Measurements from ENCODE around the gene REX1BD.

The REX1BD gene

DNA sequence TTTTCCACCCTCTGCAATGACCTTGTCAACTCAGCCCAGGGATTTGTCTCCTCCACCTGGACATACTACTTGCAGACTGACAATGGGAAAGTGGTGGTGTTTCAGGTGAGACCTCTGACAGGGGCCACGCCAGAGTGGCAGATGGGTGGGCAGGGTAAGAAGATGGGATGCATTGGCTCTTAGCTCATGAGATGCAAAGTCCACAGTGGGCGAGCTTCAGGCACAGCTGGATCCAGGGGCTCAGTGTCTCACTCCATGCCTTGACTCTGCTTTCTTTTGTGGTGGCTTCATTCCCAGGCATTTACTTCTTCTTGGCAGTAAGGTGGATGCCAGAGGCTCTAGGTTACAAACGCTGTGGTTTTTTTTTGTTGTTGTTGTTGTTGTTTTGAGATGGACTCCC is 27.4 kb downstream of the REX1BD start:
- no peak for DNase-seq (ENCODE audit: low spot score)

- DNase-seq (ENCODE audit: low spot score) = no peak
These were observed 29.0 kb downstream of the REX1BD start for GRCh38 chr19:18617562-18617961.

DNA sequence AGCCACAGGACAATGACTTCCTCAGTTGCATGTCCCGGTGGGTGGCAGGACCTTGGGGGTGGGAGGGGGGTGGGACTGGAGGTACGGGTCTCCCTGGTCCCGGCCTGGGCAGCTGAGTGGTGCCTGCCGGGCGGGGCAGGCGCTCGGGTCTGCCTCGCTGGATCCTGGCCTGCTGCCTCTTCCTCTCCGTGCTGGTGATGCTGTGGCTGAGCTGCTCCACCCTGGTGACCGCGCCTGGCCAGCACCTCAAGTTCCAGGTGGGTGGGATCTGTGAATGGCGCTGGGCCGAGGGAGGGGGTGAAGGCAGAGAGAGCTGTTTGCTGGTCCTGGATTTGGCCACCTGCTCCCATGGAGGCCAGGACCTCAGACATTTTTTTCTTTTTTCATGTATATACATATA is 29.6 kb downstream of the REX1BD start:
- DNase-seq (ENCODE audit: low spot score) = no peak

DNA sequence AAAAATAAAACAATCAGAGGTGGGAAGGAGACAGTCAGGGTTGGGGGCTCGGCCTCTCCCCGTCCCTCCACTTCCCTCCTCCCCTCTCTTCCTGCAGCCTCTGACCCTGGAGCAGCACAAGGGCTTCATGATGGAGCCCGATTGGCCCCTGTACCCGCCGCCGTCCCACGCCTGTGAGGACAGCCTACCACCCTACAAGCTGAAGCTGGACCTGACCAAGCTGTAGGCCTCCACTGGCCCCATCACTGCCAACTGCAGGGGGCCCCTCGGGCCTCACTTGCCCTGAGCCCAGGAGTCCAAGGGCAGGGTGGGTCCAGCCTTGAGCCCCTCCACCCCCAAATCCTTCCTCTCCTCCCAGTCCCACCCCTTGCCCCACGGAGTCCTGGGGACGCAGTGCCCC is 31.7 kb downstream of the REX1BD start:
- DNase-seq (ENCODE audit: low spot score) = no peak

DNA sequence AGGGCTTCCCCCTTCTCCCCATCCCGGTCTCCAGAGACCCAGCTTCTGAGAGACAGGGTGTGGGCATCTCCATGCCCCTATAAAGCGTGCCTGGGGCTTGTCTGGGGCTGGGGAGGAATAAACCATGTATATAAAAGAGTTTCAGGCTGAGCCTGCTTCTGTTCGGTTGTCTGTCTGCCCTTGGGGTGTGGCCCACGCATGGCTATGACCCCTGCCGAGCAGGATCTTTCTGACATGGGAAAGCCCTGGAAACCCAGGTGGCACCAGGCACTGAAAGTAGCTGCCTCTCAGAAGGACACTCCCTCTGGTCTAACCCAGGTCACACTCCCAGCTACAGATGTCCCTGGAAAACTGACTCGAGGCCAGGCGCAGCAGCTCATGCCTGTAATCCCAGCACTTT is 32.3 kb downstream of the REX1BD start:
- DNase-seq (ENCODE audit: low spot score) = no peak

- DNase-seq (ENCODE audit: low spot score) = no peak
These were observed 38.3 kb downstream of the REX1BD start for GRCh38 chr19:18626906-18627305.

GRCh38 chr19:18629166-18630088 is 40.8 kb downstream of the REX1BD start:
- DNase-seq (ENCODE audit: low spot score) = peak; percentile 63

GRCh38 chr19:18633321-18633720 is 44.7 kb downstream of the REX1BD start:
- DNase-seq (ENCODE audit: low spot score) = no peak

DNA sequence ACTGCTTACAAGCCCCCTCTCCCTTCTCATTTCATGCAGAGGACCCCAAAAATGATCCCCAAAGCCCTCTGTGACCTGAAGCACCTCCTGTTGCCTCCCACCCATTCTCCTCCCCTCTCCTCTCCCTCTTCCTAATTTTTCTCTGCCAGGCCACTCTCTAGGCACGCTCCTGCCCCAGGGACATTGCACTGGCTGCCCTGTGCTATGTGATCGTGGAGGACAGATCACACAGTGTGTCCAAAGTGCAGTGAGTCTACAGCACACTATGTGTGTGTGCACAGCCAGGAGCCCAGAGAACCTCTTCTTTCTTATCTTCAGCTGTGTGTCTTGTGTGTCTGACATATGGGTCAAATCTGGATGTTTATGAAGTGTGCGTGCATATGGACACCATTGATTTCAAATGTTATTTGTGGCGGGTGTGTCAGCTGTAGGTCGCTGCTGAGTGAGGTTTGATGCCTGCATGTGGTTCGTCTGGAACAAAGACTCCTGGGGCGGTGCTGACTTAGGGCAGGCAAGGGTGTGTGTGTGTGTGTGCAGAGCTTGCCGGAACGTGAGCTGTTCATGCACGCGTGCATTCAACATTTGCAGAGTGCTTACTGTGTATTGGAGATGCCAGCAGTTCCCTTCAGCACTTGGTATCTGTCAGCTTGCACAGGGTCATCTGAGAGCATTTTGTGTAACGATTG is 46.2 kb downstream of the REX1BD start:
- DNase-seq (ENCODE audit: low spot score) = no peak

DNA sequence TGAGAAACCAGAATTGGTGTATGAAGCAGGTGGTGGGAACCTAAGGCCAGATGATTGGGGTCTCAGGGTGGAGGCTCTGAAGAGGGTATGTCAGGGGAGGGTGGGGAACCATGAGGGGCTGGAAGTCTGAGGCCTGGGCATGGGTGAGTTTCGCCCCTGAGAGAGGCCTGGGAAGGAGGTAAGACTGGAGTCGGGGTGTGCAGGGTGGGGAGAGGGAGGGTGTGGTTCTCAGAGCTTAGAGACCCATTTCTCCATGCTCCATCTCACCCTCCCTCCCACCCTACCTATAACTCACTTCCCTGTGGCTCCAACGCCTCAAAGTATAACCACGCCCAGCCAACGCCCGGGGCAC is 47.2 kb downstream of the REX1BD start:
- DNase-seq (ENCODE audit: low spot score) = no peak

DNA sequence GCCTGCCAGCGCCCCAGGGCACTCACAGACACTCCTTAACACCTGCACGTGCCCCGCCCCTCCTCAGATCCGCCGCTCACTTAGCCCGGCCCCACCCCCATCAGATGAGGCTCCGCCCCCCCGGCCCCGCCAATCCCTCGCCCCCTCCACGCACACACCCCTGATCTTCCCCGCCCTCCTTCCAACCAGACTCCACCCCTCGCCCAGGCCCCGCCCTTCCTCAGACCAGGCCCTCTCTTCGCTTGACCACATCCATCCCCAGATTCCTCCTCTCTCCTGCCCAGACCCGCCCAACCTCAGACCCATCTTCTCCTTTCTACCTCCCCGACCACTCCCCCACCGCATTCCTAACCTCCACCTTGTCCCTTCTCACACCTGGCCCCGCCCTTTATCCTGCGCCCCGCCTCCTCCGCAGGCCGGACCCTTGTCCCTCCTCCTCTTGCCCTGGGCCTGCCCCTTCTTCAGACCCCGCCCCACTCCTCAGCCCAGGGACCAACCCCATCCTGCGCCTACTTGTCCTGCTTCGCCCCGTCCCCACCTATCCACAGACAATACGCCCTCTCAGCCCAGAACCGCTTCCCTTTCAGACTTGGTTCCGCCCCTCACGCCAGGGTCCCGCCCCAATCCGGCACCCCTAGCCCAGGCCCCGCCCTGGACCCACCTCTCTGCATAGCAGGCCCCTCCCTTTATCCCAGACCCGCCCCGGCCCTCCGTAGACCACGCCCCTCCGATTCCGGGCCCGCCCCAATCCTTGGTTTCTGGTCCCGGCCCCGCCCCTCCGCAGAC is 47.8 kb downstream of the REX1BD start:
- peak; percentile 93 for DNase-seq (ENCODE audit: low spot score)

- DNase-seq (ENCODE audit: low spot score) = no peak
These were observed 48.5 kb downstream of the REX1BD start, which contains the start of gene KLHL26 for GRCh38 chr19:18636969-18637629. TSS of gene KLHL26 (plus strand) at chr19:18637028. CDS start at chr19:18637055, 27 bp downstream.

DNA sequence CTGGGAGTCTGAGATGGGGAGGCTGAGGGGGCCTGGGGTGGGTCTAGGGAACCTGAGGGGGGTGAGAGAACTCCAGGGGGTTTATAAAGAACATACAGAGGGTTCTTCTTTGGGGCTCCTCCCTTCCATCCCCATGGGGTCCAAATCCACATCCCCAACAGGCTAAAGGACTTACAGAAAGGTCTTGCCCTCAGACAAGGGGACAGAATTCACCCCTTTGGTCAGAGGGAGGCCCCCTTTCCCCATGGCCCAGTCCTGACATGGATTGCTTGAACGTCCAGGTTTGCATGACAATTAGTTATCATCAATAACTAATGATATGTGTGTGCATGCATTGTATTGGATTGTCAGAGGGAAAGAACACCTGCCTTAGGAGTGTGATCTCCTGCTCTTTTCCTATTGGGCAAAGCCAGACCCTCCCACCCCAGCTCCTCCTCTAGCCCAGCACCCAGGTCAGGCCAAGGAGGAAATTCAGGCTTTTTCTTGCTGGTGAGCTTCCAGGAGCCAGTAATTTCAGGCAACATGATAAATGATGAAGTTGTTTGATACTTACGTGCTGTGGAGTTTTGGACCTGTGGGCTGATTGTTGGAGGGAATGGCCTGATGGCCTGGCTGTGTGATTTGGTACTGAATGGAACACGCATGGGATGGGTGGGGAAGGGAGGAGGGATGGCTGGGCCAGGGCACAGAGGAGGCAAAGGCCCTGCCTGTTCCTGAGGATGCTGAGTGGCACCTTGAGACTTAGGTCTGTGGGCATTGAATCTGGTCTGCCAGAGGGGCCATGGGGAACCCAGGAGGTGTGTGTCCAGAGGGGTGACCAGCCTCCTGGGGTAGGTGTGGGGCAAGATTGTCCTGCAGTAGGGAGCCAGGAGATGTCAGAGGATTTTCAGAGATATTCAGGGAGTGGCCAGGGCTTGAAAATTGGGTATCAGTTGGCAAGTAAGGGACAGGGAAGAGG is 49.4 kb downstream of the REX1BD start:
- DNase-seq (ENCODE audit: low spot score) = no peak

DNA sequence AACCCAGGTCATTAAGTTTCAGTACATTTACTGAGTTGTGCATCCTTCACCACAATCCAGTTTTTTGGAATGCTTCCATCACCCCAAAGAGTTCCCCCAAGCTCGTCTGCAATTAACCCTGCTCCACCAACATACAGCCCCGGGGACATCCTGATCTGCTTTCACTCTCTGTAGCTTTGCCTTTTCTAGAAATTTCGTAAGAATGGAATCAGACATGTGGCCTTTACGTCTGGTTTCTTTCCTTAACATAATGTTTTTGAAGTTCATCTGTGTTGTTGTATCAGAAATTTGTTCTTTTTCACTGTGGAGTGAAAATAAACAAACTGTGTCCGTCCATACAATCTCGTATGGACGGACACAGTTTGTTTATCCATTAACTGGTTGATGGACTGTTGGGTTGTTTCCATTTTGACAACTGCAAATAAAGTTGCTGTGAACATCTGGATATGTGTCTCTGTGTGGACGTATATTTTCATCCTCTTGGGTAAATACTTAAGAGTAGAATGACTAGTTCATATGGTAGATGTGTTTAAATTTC is 51.2 kb downstream of the REX1BD start:
- DNase-seq (ENCODE audit: low spot score) = no peak
